GM19468 (cell line): ENCODE data around the gene NOPCHAP1.

Experiments
- ATAC-seq: cut with Tn5 transposase; IDR thresholded peaks from one replicate; pipeline ENCODE4 v1.9.1; 2021; ENCODE audit warnings: mild to moderate bottlenecking, moderate library complexity, moderate number of reproducible peaks; ENCODE audit not compliant: unreplicated experiment; ENCODE audit errors: extremely low read depth

NOPCHAP1 gene

GRCh38 chr12:105015543-105015942 is 29.4 kb downstream of the NOPCHAP1 start:
- ATAC-seq: no peak

GRCh38 chr12:105018012-105018411 is 31.9 kb downstream of the NOPCHAP1 start:
- no peak for ATAC-seq

GRCh38 chr12:105018776-105019175 is 32.7 kb downstream of the NOPCHAP1 start:
- no peak for ATAC-seq

- no peak for ATAC-seq
Measured at GRCh38 chr12:105020241-105020962, 34.3 kb downstream of the NOPCHAP1 start.

GRCh38 chr12:105024928-105025327 is 38.8 kb downstream of the NOPCHAP1 start:
- ATAC-seq: no peak

GRCh38 chr12:105025890-105026289 is 39.8 kb downstream of the NOPCHAP1 start:
- no peak for ATAC-seq

- no peak for ATAC-seq
Measured at GRCh38 chr12:105026411-105026810, 40.3 kb downstream of the NOPCHAP1 start.

GRCh38 chr12:105030820-105031807 is 45.0 kb downstream of the NOPCHAP1 start:
- peak; percentile 77 for ATAC-seq

- no peak for ATAC-seq
Measured at GRCh38 chr12:105032703-105033357, 46.7 kb downstream of the NOPCHAP1 start.

GRCh38 chr12:105033851-105034250 is 47.7 kb downstream of the NOPCHAP1 start:
- ATAC-seq: no peak
